ENCODE measurements around the gene CCNE1.
A peak's percentile ranks its signal among the peaks of the same experiment; 100 is the strongest.
"Not testable (repeated sequence)": the region's sequence is repeated elsewhere in the genome, so short reads cannot be mapped to it uniquely, and the experiment has no call there.

The CCNE1 gene

DNA sequence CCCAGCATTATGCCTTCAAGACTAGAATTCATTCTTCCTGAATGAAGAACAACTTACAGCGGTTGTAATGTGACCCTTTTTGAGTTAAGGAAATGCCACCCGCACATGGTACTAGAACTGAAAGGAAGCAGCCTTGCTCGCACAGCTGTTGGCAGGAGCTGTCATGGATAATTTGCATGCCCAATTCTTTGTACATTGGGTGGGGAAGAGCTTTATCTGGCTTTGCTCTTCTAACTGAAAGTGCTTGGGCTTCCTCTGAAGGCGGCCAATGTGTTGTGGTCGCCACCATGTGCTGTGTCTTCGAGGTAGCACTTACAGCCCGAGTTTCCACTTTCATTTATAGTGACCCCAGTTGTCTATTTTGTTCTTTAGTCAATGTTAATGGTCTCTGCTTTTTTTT lies 3.4 kb downstream of the CCNE1 start:
- no peak for DNase-seq (ENCODE audit: low spot score)

DNA sequence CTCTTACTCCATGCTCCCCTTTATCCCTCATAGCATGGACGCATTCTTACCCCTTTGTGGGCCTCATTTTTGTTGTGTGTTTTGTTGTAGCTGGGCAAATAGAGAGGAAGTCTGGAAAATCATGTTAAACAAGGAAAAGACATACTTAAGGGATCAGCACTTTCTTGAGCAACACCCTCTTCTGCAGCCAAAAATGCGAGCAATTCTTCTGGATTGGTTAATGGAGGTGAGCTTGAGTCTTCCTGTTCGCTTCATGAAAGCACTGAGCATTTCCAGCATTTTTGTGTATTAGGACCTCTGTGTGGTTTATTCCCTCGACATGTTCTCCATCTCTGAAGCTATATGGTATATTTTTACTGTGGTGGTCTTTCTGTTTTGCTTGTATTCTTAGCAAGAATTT lies 5.5 kb downstream of the CCNE1 start:
- DNase-seq (ENCODE audit: low spot score), result no peak

GRCh38 chr19:29819300-29819699 lies 7.5 kb downstream of the CCNE1 start:
- DNase-seq (ENCODE audit: low spot score), result no peak

GRCh38 chr19:29819986-29820385 lies 8.2 kb downstream of the CCNE1 start:
- no peak for DNase-seq (ENCODE audit: low spot score)

- DNase-seq (ENCODE audit: low spot score), result no peak
Measured at GRCh38 chr19:29823581-29824330, 12.0 kb downstream of the CCNE1 start.

DNA sequence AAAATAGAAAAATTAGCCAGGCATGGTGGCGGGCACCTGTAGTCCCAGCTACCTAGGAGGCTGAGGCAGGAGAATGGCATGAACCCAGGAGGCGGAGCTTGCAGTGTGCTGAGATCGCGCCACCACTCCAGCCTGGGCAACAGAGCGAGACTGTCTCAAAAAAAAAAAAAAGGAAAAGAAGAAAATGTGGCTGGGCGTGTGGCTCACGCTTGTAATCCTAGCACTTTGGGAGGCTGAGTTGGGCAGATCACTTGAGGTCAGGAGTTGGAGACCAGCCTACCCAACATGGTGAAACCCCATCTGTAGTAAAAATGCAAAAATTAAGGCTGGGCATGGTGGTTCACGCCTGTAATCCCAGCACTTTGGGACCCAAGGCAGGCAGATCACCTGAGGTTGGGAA lies 13.5 kb downstream of the CCNE1 start:
- not testable (repeated sequence) for DNase-seq (ENCODE audit: low spot score)

- DNase-seq (ENCODE audit: low spot score), result peak; percentile 26
Measured at GRCh38 chr19:29831041-29831548, 19.3 kb downstream of the CCNE1 start.

DNA sequence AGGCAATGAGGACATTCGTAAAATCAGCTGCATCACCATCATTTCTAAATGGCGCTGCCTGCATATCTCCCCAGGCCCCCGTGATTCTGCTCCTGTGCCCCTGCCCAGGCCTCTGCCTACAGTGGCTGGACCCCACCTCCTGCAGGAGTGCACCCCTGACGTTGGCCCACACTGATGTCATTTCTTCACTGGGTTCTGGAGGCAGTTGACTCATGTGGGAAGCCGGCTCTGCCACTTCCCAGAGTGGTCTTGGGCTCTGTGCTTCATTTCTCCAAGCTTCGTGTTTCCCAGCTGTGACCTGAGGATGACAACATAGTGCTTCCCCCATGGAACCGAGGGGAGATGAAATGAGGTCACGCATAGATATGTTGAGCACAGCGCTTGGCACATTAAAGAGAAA lies 19.9 kb downstream of the CCNE1 start:
- DNase-seq (ENCODE audit: low spot score), result no peak

GRCh38 chr19:29832801-29833200 lies 21.0 kb downstream of the CCNE1 start:
- no peak for DNase-seq (ENCODE audit: low spot score)

GRCh38 chr19:29833614-29834261 lies 21.9 kb downstream of the CCNE1 start:
- DNase-seq (ENCODE audit: low spot score), result no peak

GRCh38 chr19:29834991-29835846 lies 23.4 kb downstream of the CCNE1 start:
- no peak for DNase-seq (ENCODE audit: low spot score)

DNA sequence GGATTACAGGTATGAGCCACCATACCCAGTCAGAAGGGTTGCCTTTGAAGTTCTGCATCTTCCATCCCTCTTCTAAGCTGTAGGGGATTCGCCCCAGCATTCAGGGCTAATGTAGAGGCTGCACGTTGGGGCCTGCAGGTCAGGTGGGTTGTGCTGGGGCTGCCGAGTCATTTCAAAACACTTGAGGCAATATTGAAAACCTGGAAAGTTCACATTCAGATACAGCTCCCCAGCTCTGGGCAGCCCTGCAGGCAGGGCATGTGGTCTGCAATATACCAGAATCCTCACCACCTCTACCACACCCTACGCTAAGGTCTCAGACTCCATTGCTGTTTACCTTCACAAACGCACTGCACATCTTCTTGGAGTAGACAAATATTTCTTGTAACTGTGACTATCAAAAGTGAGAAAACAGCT lies 24.6 kb downstream of the CCNE1 start:
- no peak for DNase-seq (ENCODE audit: low spot score)

DNA sequence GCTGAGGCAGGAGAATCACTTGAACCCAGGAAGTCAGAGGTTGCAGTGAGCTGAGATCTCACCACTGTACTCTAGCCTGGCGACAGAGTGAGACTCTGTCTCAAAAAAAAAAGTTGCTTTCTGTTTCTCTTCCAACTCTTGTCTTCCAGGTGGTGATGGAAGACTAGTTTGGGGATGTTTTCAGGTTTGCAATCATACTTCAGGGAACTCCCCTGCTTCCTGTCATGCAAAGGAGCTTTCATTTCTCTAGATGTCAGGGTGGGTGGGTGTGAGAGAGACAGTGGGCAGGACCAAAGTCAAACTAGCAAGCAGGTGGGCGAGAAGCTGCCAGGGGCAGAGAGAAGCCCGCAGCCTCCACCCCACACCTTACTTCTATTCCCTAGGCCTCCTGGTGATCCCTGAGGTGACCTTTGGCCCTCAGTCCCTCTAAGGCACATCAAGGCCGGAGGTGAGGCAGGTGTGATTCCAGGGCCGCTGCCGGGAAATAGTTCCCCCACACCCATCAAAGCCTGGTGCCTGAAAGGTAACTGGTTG lies 25.7 kb downstream of the CCNE1 start:
- DNase-seq (ENCODE audit: low spot score), result no peak

DNA sequence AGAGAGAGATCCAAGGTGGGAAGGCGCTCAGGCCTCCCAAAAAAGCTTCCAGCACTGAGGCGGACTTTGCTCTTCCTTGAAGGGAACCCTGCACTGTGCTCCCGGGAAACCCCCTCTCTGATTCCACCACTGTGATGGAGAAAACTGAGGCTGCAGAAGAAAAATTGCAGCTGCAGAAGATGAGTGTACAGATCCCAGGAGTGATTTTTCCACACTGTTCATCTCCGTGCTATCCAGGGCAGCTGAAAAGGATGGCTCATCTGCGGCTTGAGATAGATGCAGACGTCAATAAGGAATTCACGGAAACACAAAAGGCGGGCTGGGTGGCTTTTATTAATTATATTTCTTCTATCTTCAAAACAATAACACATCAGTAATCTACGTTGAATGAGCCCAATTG lies 26.2 kb downstream of the CCNE1 start:
- DNase-seq (ENCODE audit: low spot score), result no peak

- DNase-seq (ENCODE audit: low spot score), result no peak
Measured at GRCh38 chr19:29840066-29840950, 28.5 kb downstream of the CCNE1 start.

DNA sequence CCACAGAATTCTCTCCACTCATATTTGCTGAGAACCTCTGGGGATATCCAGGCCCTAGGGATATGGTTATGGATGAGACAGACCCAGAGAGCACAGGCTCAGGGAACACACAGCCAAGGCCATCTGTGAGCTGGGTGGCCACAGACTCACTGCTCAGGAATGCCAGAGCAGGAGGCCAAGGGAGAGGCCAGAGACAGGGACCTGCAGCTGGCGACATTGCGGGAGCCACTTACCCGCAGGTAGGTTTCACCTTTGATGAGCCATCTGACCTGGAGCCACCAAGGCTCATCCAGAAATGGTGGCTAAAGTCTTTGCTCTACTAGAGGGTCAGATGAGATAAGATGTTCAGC lies 29.4 kb downstream of the CCNE1 start:
- no peak for DNase-seq (ENCODE audit: low spot score)

- peak; percentile 67 for DNase-seq (ENCODE audit: low spot score)
Measured at GRCh38 chr19:29841559-29842367, 30.0 kb downstream of the CCNE1 start.

DNA sequence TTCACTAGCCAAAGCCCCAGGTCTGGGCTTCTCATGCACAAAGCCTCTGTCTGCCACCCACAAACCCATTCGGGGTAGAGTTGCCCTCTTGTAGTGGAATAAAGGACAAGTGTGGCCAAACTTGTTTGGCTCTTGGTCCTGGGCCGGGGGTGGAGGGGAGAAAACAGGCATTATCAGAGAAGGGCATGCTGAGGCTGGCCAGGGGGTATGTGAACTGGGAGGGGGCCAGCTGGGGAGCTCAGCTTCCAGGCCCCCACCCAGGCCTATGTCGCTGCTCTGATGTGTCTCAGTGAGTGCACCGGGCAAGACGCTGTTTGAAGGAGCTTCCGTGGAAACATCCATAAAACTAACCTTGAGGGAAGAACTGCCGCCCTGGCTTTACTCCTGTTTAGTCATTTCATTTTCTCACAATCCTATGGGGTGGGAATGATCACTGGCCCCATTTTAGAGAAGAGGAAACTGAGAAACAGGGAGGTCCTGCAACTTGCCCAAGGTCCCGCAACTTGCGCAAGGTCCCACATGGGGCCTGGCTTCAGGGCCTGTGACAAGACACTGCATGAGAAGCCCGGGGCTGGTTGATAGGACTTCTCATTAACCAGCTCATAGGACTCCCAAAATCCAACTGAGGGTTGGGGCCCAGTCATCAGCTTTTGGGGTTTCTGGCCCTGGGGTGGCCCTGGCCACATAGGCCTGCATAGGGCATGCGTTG lies 30.8 kb downstream of the CCNE1 start:
- no peak for DNase-seq (ENCODE audit: low spot score)

- peak; percentile 57 for DNase-seq (ENCODE audit: low spot score)
Measured at GRCh38 chr19:29843180-29844051, 31.6 kb downstream of the CCNE1 start.
